Tibial nerve (tissue), 4 donors: ENCODE data around the gene NRCAM.

Experiments used
- CTCF ChIP-seq, 5 experiments: fragments of 200-600 bp in 3 of 5; fragments of 450-650 bp in 2 of 5; sonication (generic) in 3 of 5; IDR thresholded peaks; one replicate each; pipeline ENCODE4 v1.5.1; 2016 to 2019; ENCODE audit warnings: antibody characterized with exemption in 5 of 5, mild to moderate bottlenecking in 3 of 5, moderate library complexity in 2 of 5
- EP300 ChIP-seq, 2 donors: sonication (generic); formaldehyde crosslinking; IDR thresholded peaks; one replicate each; pipeline ENCODE4 v1.6.1; 2017; ENCODE audit warnings: antibody characterized with exemption in 2 of 2, mild to moderate bottlenecking in 1 of 2
- POLR2A ChIP-seq, 2 donors: fragments of 450-650 bp; IDR thresholded peaks; one replicate each; pipeline ENCODE4 v1.6.1; 2017; ENCODE audit warnings: antibody characterized with exemption in 2 of 2, mild to moderate bottlenecking in 2 of 2, moderate library complexity in 2 of 2

GRCh38 chr7:108138911-108139310 is 317.3 kb downstream of the NRCAM start:
- TF ChIP-seq CTCF (IDR thresholded peaks at IDR 0.05) = no peak
- TF ChIP-seq POLR2A (IDR thresholded peaks at IDR 0.05) = no peak
- no peak for TF ChIP-seq EP300 (IDR thresholded peaks at IDR 0.05)
